HG03175 (cell line): ENCODE data around the gene SYTL1.

Experiments
- ATAC-seq: cut with Tn5 transposase; IDR thresholded peaks from one replicate; pipeline ENCODE4 v1.9.1; 2021; ENCODE audit warnings: mild to moderate bottlenecking, moderate library complexity; ENCODE audit not compliant: unreplicated experiment

Gene SYTL1

GRCh38 chr1:27341525-27342252 lies at the start of gene SYTL1:
Gene SYTL1, plus strand, starts transcription at chr1:27342022. Its CDS starts 3,313 bp downstream, at chr1:27345335.
- peak; percentile 41 for ATAC-seq

GRCh38 chr1:27292106-27292505 lies 49.7 kb upstream of the SYTL1 start:
- no peak for ATAC-seq

GRCh38 chr1:27293915-27294314 lies 47.9 kb upstream of the SYTL1 start:
- no peak for ATAC-seq

GRCh38 chr1:27296773-27297291 lies 45.0 kb upstream of the SYTL1 start:
- ATAC-seq: no peak

GRCh38 chr1:27297903-27298302 lies 43.9 kb upstream of the SYTL1 start:
- no peak for ATAC-seq

- ATAC-seq: no peak
Observed at GRCh38 chr1:27298632-27299384, 43.0 kb upstream of the SYTL1 start.

GRCh38 chr1:27299385-27300271 lies 42.2 kb upstream of the SYTL1 start:
- no peak for ATAC-seq

- ATAC-seq: peak; percentile 61
Observed at GRCh38 chr1:27300341-27301051, 41.3 kb upstream of the SYTL1 start.

GRCh38 chr1:27301052-27301422 lies 40.8 kb upstream of the SYTL1 start:
- ATAC-seq: no peak

GRCh38 chr1:27301582-27302199 lies 40.1 kb upstream of the SYTL1 start:
- no peak for ATAC-seq

GRCh38 chr1:27302612-27303011 lies 39.2 kb upstream of the SYTL1 start:
- ATAC-seq: no peak

- no peak for ATAC-seq
Observed at GRCh38 chr1:27303509-27303908, 38.3 kb upstream of the SYTL1 start.

GRCh38 chr1:27306071-27306470 lies 35.8 kb upstream of the SYTL1 start:
- ATAC-seq: no peak

GRCh38 chr1:27306892-27307761 lies 34.7 kb upstream of the SYTL1 start:
- ATAC-seq: no peak

- ATAC-seq: no peak
Observed at GRCh38 chr1:27307874-27308598, 33.8 kb upstream of the SYTL1 start.

GRCh38 chr1:27314169-27314568 lies 27.7 kb upstream of the SYTL1 start:
- no peak for ATAC-seq

GRCh38 chr1:27314737-27315136 lies 27.1 kb upstream of the SYTL1 start:
- no peak for ATAC-seq

- ATAC-seq: no peak
Observed at GRCh38 chr1:27316860-27317259, 25.0 kb upstream of the SYTL1 start.
